Measurements from ENCODE around the gene SLC5A10.
"Not testable (repeated sequence)": the region's sequence is repeated elsewhere in the genome, so short reads cannot be mapped to it uniquely, and the experiment has no call there.

The SLC5A10 gene

DNA sequence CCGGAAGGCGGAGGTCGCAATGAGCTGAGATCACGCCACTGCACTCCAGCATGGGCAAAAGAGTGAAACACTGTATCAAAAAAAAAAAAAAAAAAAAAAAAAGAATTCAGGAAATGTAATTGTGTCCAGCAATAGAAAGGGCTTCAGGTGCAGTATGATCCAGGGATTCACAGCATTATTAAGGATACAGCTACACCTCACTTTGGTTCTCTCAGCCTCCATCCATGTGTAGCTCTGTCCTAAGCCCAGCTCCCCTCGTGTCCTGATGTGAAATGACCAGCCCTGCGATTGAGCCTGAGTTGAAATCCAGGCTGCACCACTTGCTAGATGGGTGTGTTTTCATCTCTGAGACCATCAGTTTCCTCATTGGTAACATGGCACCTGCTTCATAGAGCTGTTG lies 3.0 kb downstream of the SLC5A10 start:
- H3K4me3 ChIP-seq (ENCODE audit: low read depth in 1 of 2, low read length in 2 of 2): no peak overlapping the region
- no peak for DNase-seq
- no peaks in the 10 kb centered on the region for H3K9me3 ChIP-seq (ENCODE audit: insufficient read depth, low read length, severe bottlenecking)
- no peak for ATAC-seq (ENCODE audit: insufficient read depth, low read depth)
- no peaks in the 10 kb centered on the region for H3K79me2 ChIP-seq (ENCODE audit: insufficient read depth, low read length)
- TF ChIP-seq EZH2 (IDR thresholded peaks at IDR 0.05; ENCODE audit: borderline replicate concordance, low read depth, low read length, severe bottlenecking) (no peak), CTCF (IDR thresholded peaks at IDR 0.05; ENCODE audit: borderline replicate concordance, extremely low read depth, low read length, poor library complexity, severe bottlenecking) (no peak)
- peaks cover 8% of the 10 kb centered on the region for H3K4me1 ChIP-seq (ENCODE audit: insufficient read depth, low read length)
- H2AFZ ChIP-seq (ENCODE audit: low read depth, low read length): 0 out of 2 replicates have a peak overlapping the region, but pooled peaks have one; percentile 52
- H3K36me3 ChIP-seq (ENCODE audit: insufficient read depth, low read length): no peaks in the 10 kb centered on the region
- H3K27me3 ChIP-seq (ENCODE audit: insufficient read depth, low read length, poor library complexity): no peaks in the 10 kb centered on the region
- H3K27ac ChIP-seq (ENCODE audit: low read length): no peak overlapping the region
- no peak overlapping the region for H3K4me2 ChIP-seq (ENCODE audit: insufficient read depth, low read length)
- H4K20me1 ChIP-seq (ENCODE audit: insufficient read depth, low read length): 0 out of 2 replicates have a peak, but pooled peaks cover 5% of the 10 kb centered on the region
- H3K9ac ChIP-seq (ENCODE audit: low read depth, low read length): no peak overlapping the region

DNA sequence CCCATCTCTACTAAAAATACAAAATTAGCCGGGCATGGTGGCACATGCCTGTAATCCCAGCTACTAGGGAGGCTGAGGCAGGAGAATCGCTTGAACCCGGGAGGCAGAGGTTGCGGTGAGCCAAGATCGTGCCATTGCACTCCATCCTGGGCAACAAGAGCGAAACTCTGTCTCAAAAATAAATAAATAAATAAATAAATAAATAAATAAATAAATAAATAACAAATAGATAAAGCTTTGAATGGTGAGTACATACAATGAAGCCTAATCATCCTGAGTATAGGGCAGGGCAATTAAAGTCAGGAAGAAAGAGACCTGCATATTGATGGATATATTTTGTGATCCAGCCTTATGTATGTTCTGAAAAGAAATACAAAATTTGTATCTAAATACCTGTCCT lies 4.1 kb downstream of the SLC5A10 start:
- H3K9me3 ChIP-seq (ENCODE audit: insufficient read depth, low read length, severe bottlenecking); H3K4me3 ChIP-seq (ENCODE audit: low read depth in 1 of 2, low read length in 2 of 2); H3K79me2 ChIP-seq (ENCODE audit: insufficient read depth, low read length); H3K9ac ChIP-seq (ENCODE audit: low read depth, low read length); H3K4me1 ChIP-seq (ENCODE audit: insufficient read depth, low read length); H3K27ac ChIP-seq (ENCODE audit: low read length); H3K4me2 ChIP-seq (ENCODE audit: insufficient read depth, low read length); H2AFZ ChIP-seq (ENCODE audit: low read depth, low read length); ATAC-seq (ENCODE audit: insufficient read depth, low read depth); H3K36me3 ChIP-seq (ENCODE audit: insufficient read depth, low read length); H3K27me3 ChIP-seq (ENCODE audit: insufficient read depth, low read length, poor library complexity); DNase-seq: not testable (repeated sequence)
- H4K20me1 ChIP-seq (ENCODE audit: insufficient read depth, low read length): peaks cover 13% of the 10 kb centered on the region

DNA sequence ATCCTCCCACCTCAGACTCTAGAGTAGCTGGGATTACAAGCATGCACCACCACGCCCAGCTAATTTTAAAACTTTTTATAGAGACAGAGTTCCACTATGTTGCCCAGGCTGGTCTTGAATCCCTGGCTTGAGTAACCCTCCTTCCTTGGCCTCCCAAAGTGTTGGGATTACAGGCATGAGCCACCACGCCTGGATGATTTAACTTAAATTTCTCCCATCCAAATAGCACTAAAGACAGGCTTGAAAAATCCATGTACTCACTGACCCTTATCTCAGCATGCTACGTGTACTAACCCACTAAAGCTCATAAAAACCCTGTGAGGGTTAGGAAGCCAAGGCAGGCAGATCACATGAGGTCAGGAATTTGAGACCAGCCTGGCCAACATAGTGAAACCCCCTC lies 4.6 kb downstream of the SLC5A10 start:
- no peak overlapping the region for H3K27ac ChIP-seq (ENCODE audit: low read length)
- TF ChIP-seq CTCF (IDR thresholded peaks at IDR 0.05; ENCODE audit: borderline replicate concordance, extremely low read depth, low read length, poor library complexity, severe bottlenecking): no peak
- H3K4me2 ChIP-seq (ENCODE audit: insufficient read depth, low read length): no peak overlapping the region
- no peak overlapping the region for H2AFZ ChIP-seq (ENCODE audit: low read depth, low read length)
- DNase-seq (no peak), ATAC-seq (ENCODE audit: insufficient read depth, low read depth) (no peak)
- H3K79me2 ChIP-seq (ENCODE audit: insufficient read depth, low read length): no peaks in the 10 kb centered on the region
- H3K27me3 ChIP-seq (ENCODE audit: insufficient read depth, low read length, poor library complexity): no peaks in the 10 kb centered on the region
- H3K9ac ChIP-seq (ENCODE audit: low read depth, low read length): no peak overlapping the region
- no peaks in the 10 kb centered on the region for H3K36me3 ChIP-seq (ENCODE audit: insufficient read depth, low read length)
- H4K20me1 ChIP-seq (ENCODE audit: insufficient read depth, low read length): peaks cover 13% of the 10 kb centered on the region
- no peaks in the 10 kb centered on the region for H3K9me3 ChIP-seq (ENCODE audit: insufficient read depth, low read length, severe bottlenecking)
- peaks cover 8% of the 10 kb centered on the region for H3K4me1 ChIP-seq (ENCODE audit: insufficient read depth, low read length)
- H3K4me3 ChIP-seq (ENCODE audit: low read depth in 1 of 2, low read length in 2 of 2): no peak overlapping the region

DNA sequence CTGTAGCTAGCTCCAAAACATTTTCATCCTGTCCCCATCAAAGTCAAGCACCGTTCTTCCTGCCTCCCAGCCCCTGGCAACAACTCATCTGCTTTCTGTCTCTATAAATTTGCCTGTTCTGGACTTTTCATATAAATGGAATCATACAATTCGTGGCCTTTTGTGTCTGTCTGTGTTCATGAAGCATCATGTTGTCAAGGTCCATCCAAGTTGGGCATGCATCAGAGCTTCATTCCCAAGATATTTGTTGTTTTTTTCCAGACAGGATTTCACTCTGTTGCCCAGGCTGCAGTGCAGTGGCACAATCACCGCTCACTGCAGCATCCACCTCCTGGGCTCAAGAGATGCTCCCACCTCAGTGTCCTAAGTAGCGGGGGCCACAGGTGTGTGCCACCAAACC lies 5.9 kb downstream of the SLC5A10 start:
- TF ChIP-seq CTCF (IDR thresholded peaks at IDR 0.05; ENCODE audit: borderline replicate concordance, extremely low read depth, low read length, poor library complexity, severe bottlenecking) (no peak), EZH2 (IDR thresholded peaks at IDR 0.05; ENCODE audit: borderline replicate concordance, low read depth, low read length, severe bottlenecking) (no peak)
- H3K4me1 ChIP-seq (ENCODE audit: insufficient read depth, low read length): peaks cover 8% of the 10 kb centered on the region
- H3K27me3 ChIP-seq (ENCODE audit: insufficient read depth, low read length, poor library complexity): no peaks in the 10 kb centered on the region
- no peak overlapping the region for H3K4me2 ChIP-seq (ENCODE audit: insufficient read depth, low read length)
- DNase-seq: no peak
- no peaks in the 10 kb centered on the region for H3K36me3 ChIP-seq (ENCODE audit: insufficient read depth, low read length)
- H3K79me2 ChIP-seq (ENCODE audit: insufficient read depth, low read length): no peaks in the 10 kb centered on the region
- H2AFZ ChIP-seq (ENCODE audit: low read depth, low read length): no peak overlapping the region
- ATAC-seq (ENCODE audit: insufficient read depth, low read depth): no peak
- no peaks in the 10 kb centered on the region for H3K9me3 ChIP-seq (ENCODE audit: insufficient read depth, low read length, severe bottlenecking)
- H3K27ac ChIP-seq (ENCODE audit: low read length): no peak overlapping the region
- no peak overlapping the region for H3K9ac ChIP-seq (ENCODE audit: low read depth, low read length)
- peaks cover 10% of the 10 kb centered on the region for H4K20me1 ChIP-seq (ENCODE audit: insufficient read depth, low read length)
- H3K4me3 ChIP-seq (ENCODE audit: low read depth in 1 of 2, low read length in 2 of 2): no peak overlapping the region

Data from DND-41 (cell line).